GM10266 (cell line): ENCODE results near the gene SIAH2.

ENCODE experiments used
- DNase-seq: peaks from one replicate; pipeline ENCODE4 v3.0.0; 2012; ENCODE audit errors: extremely low spot score
- TF ChIP-seq, protein P1 (sequence below): IDR thresholded peaks from 2 replicates; pipeline ENCODE4 v1.5.1; 2012; ENCODE audit warnings: mild to moderate bottlenecking, low read depth; ENCODE audit not compliant: control insufficient read depth, insufficient read depth; ENCODE audit errors: missing control alignments

SIAH2 gene

GRCh38 chr3:150743508-150743907 is 19.5 kb downstream of the SIAH2 start:
- TF ChIP-seq, protein P1, sequence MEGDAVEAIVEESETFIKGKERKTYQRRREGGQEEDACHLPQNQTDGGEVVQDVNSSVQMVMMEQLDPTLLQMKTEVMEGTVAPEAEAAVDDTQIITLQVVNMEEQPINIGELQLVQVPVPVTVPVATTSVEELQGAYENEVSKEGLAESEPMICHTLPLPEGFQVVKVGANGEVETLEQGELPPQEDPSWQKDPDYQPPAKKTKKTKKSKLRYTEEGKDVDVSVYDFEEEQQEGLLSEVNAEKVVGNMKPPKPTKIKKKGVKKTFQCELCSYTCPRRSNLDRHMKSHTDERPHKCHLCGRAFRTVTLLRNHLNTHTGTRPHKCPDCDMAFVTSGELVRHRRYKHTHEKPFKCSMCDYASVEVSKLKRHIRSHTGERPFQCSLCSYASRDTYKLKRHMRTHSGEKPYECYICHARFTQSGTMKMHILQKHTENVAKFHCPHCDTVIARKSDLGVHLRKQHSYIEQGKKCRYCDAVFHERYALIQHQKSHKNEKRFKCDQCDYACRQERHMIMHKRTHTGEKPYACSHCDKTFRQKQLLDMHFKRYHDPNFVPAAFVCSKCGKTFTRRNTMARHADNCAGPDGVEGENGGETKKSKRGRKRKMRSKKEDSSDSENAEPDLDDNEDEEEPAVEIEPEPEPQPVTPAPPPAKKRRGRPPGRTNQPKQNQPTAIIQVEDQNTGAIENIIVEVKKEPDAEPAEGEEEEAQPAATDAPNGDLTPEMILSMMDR, result no peak
- DNase-seq, result no peak

DNA sequence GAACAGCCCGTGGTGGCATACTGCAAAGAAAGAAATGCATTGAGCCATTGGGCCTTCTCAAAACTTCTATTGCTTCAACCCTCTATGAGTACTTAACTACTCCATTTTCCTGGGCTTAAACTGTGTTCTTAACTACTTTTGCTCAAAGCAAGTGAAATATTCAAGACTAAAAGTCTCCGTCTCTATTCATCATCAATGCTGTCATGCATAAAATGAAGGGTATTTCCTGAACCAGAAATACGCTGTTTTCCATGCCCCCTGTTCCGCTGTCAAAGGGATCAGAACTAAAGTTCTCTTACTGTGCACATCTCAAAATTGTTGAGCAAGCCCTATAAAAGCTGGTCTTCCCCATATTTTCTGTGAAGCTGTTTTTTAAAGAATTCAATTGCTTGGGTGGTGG is 20.3 kb downstream of the SIAH2 start:
- TF ChIP-seq, protein P1, result no peak
- no peak for DNase-seq

- TF ChIP-seq, protein P1, result no peak
- DNase-seq, result no peak
Observed at GRCh38 chr3:150742141-150742523, 20.8 kb downstream of the SIAH2 start.

DNA sequence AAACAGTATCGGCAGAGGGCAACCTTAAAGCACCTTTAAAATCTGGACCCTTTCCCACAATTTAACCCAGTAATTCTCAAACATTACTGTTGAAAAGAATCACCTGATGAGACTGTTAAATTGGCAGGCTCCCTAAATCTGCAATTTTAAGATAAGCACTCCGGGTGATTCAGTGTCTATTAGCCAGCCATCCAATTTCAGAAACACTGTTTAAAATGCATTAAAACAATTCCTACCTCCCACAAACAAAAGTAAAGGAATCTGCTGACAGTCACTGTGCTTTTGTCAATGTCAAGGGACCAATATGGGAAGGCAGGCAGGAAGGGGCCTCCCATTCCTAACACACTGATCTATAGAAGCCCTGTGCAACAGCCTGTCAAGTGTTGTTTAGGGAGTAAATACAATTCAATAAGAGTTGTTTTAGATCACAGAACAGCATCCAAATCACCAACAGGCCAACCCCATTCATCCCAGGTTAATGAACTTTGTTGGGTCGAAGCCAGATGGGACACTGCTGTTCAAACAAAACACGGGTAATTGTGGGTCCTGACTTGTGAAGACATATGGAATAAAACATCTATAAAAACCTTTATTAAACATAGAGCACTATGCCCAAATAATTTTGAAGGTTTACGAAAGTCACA is 21.4 kb downstream of the SIAH2 start:
- TF ChIP-seq, protein P1, result no peak
- no peak for DNase-seq

- no peak for DNase-seq
- TF ChIP-seq, protein P1, result no peak
Observed at GRCh38 chr3:150740733-150741496, 22.1 kb downstream of the SIAH2 start.

- TF ChIP-seq, protein P1, result no peak
- no peak for DNase-seq
Observed at GRCh38 chr3:150739877-150740645, 22.9 kb downstream of the SIAH2 start.
